Measurements from ENCODE around the gene CTDSP1.

Gene CTDSP1

DNA sequence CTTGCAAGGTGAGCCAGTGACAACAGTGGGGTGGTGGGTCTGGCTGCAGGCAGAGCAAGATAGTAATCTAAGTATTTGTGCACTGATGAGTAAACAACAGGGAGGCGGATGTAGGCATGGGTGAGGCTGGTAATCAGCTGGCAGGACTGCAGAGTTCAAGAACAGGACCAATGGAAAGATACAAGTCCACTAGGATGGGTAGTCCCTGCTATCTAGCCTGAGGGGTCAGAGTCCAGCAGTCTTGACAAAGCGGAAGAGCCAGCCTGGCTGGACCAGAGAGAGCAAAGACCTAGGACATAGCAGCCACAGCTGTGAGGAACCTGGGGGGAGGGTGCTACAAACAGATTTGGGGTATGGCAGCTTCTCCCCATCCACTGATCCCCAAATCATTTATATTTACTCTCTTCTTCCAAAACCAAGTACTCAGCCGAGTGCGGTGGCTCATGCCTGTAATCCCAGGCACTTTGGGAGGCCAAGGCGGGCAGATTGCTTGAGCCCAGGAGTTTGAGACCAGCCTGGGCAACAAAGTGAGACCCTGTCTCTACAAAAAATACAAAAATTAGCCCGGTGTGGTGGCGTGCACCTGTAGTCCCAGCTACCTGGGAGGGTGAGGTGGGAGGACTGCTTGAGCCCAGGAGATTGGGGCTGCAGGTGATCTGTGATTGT lies 45.2 kb downstream of the CTDSP1 start:
- H3K4me3 ChIP-seq (ENCODE audit: low read depth, low read length) = no peak overlapping the region
- no peak for DNase-seq (ENCODE audit: low read depth)

DNA sequence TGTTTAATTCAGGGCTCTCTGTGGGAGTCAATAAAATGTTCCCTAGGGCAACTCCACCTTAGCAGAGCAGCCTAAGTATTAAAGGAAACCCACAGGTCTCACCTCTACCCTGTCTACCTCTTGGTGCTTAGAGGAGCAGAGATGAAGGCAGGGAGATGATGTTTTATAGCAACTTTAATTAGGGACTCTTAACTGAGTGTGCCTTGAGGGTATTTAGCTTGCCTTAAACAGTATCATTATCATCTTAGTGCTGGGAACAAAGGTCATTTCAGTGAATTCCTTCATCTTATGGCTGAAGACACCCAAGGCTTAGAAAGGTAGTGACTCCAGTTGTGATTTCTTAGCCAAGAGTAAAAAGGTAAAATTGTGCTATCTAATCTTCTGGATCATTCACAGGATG lies 45.9 kb downstream of the CTDSP1 start:
- no peak for DNase-seq (ENCODE audit: low read depth)
- H3K4me3 ChIP-seq (ENCODE audit: low read depth, low read length) = no peak overlapping the region

DNA sequence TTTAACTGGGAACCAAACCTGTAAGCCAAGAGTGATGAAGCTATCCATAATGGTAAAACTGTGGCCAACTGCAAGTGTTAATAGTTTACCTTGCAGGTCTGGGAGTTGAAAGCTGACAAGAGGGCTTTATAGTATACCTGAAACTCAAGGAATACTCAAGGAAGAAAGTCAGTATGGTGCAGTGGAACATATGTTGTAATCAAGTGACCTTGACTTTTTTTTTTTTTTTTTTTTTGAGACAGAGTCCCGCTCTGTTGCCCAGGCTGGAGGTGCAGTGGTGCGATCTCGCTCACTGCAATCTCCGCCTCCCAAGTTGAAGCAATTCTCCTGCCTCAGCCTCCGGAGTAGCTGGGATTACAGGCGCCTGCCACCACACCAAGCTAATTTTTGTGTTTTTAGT lies 46.9 kb downstream of the CTDSP1 start:
- H3K4me3 ChIP-seq (ENCODE audit: low read depth, low read length) = no peak overlapping the region
- DNase-seq (ENCODE audit: low read depth) = no peak

DNA sequence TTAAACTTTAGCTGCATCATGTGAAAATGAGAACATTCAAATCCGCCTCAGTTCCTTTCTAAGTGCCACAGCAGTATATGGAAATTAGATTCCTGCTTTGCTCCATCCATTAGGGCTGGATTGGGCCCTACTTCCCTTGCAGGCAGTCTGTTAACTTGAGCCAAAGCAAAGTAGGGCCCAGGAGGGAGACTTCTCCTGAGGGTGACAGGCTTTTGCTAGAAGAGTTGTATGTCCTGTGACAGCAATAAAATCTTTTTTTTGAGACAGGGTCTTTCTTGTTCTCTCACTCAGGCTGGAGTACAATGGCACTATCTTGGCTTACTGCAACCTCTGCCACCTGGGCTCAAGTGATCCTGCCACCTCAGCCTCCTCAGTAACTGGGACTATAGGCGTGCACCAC lies 47.4 kb downstream of the CTDSP1 start:
- DNase-seq (ENCODE audit: low read depth) = no peak
- no peak overlapping the region for H3K4me3 ChIP-seq (ENCODE audit: low read depth, low read length)

DNA sequence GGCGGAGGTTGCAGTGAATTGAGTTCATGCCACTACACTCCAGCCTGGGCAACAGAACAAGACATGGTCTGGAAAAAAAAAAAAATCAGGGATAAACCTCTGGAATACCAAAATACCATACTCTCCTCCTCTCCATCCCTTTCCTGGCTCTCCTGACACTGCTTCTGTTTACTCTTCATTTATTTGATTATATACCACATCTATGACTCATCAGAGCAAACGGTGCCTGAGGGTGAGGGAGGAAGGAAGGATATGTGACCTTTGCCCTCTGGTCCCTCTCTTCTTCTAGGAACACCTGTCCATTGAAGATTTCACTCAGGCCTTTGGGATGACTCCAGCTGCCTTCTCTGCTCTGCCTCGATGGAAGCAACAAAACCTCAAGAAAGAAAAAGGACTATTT lies 49.3 kb downstream of the CTDSP1 start:
- H3K4me3 ChIP-seq (ENCODE audit: low read depth, low read length) = no peak overlapping the region
- no peak for DNase-seq (ENCODE audit: low read depth)

DNA sequence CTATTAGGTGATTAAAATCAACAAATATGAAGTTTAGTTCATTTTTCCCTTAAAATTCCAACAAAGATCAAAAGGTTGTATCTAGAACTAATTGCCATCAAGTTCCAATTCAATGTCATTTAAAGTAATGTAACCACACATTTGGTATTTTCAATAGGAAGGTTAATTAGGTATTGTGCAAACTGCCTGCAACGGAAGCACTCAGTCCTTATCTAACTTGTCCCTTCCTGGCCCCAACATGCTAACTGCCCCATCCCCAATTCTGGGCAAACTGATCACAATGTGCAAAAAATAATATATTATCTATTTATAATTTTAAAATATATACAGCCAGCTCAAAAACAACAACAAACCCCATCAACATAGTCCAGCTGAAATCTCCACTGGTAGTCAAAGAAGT lies 52.4 kb downstream of the CTDSP1 start:
- H3K4me3 ChIP-seq (ENCODE audit: low read depth, low read length) = no peak overlapping the region
- no peak for DNase-seq (ENCODE audit: low read depth)
